K562 (cell line): ENCODE results near the gene AFAP1. TPM values are rescaled to one million over a fixed set of nuclear protein-coding genes. Genes with fewer than 3 reads are reported as not detected.

Source experiments
- BCLAF1 ChIP-seq, 2 experiments: fragments of 450-650 bp in 1 of 2; IDR thresholded peaks; 2 replicates each; pipeline ENCODE4 v1.6.1; 2011 to 2017; ENCODE audit warnings: low read depth in 2 of 2, antibody characterized with exemption in 1 of 2, borderline replicate concordance in 1 of 2, low read length in 1 of 2, mild to moderate bottlenecking in 1 of 2, mixed read lengths in 1 of 2; ENCODE audit not compliant: control insufficient read depth in 1 of 2
- DACH1 ChIP-seq: fragments of 450-650 bp; IDR thresholded peaks from 2 replicates; pipeline ENCODE4 v1.6.1; 2018; ENCODE audit not compliant: partially characterized antibody
- DPF2 ChIP-seq: fragments of 450-650 bp; IDR thresholded peaks from 2 replicates; pipeline ENCODE4 v1.6.1; 2016
- ETV6 ChIP-seq, 3 experiments: fragments of 150-350 bp in 1 of 3; sonication (generic) in 1 of 3; formaldehyde crosslinking in 1 of 3; IDR thresholded peaks; 2 replicates each; pipeline versions ENCODE4 v1.6.1 to v1.8.0; 2014 to 2022; ENCODE audit warnings: borderline replicate concordance in 2 of 3, low read depth in 2 of 3, antibody characterized with exemption in 1 of 3, low read length in 1 of 3, mild to moderate bottlenecking in 1 of 3, missing genetic modification reagents in 1 of 3
- FOXM1 ChIP-seq, 2 experiments: fragments of 450-650 bp in 1 of 2; sonication (generic) in 1 of 2; formaldehyde crosslinking in 1 of 2; IDR thresholded peaks; 2 replicates each; pipeline versions ENCODE4 v1.6.1 to v1.9.0; 2017 to 2022; ENCODE audit warnings: low read depth in 2 of 2, mild to moderate bottlenecking in 2 of 2, missing genetic modification reagents in 1 of 2, moderate library complexity in 1 of 2
- HMGN3 ChIP-seq: IDR thresholded peaks from 2 replicates; pipeline ENCODE4 v1.6.1; 2011; ENCODE audit warnings: borderline replicate concordance, low read depth, mild to moderate bottlenecking, mixed read lengths, low read length; ENCODE audit not compliant: insufficient read length; ENCODE audit errors: extremely low read depth
- L3MBTL2 ChIP-seq: fragments of 450-650 bp; IDR thresholded peaks from 2 replicates; pipeline ENCODE4 v1.6.1; 2016; ENCODE audit warnings: mild to moderate bottlenecking, moderate library complexity
- MNT ChIP-seq, 2 experiments: fragments of 450-650 bp; conservative IDR thresholded peaks; 2 replicates each; pipeline ENCODE4 v1.6.1; 2017; ENCODE audit warnings: mild to moderate bottlenecking in 2 of 2, moderate library complexity in 2 of 2
- MTA1 ChIP-seq: fragments of 450-650 bp; IDR thresholded peaks from 2 replicates; pipeline ENCODE4 v1.6.1; 2017; ENCODE audit warnings: borderline replicate concordance
- NR0B1 ChIP-seq: fragments of 450-650 bp; IDR thresholded peaks from one replicate; pipeline ENCODE4 v1.6.1; 2018; ENCODE audit warnings: mild to moderate bottlenecking, moderate library complexity; ENCODE audit not compliant: partially characterized antibody
- POLR2AphosphoS5 ChIP-seq: IDR thresholded peaks from 2 replicates; pipeline ENCODE4 v1.6.1; 2011; ENCODE audit warnings: mild to moderate bottlenecking, low read depth, low read length, moderate library complexity; ENCODE audit not compliant: control insufficient read depth, insufficient read depth
- POLR2H ChIP-seq: IDR thresholded peaks from 2 replicates; pipeline ENCODE4 v1.6.1; 2016; ENCODE audit warnings: missing genetic modification characterization, low read depth, mild to moderate bottlenecking, control low read depth, missing compliant biosample characterization, moderate library complexity
- POLR3G ChIP-seq: IDR thresholded peaks from 2 replicates; pipeline ENCODE4 v1.6.1; 2011; ENCODE audit not compliant: insufficient read length, insufficient replicate concordance; ENCODE audit errors: extremely low read depth
- SMARCA4 ChIP-seq: fragments of 450-650 bp; IDR thresholded peaks from 2 replicates; pipeline ENCODE4 v1.6.1; 2016
- SP1 ChIP-seq: sonication (generic); formaldehyde crosslinking; IDR thresholded peaks from 2 replicates; pipeline ENCODE4 v1.8.1; 2022; ENCODE audit warnings: mild to moderate bottlenecking, missing genetic modification reagents
- ZBED1 ChIP-seq: IDR thresholded peaks from 2 replicates; pipeline ENCODE4 v1.6.1; 2014
- ZNF695 ChIP-seq: fragments of 450-650 bp; formaldehyde crosslinking; IDR thresholded peaks from 2 replicates; pipeline ENCODE4 v1.4.0; 2020; ENCODE audit warnings: mild to moderate bottlenecking, moderate library complexity
- polyA plus RNA-seq, 8 experiments: library from polyadenylated mRNA; depleted of rRNA in 4 of 8; stranded (reverse) in 5 of 8; unstranded in 3 of 8; fragments of >200 nt; fragmentation: Nextera tagmentation in 2 of 8; fragmentation: Illumina TruSeq in 1 of 8; extraction: Ambion mirVana in 2 of 8; extraction: Trizol in 1 of 8; gene quantifications; 2 replicates each; pipeline versions ENCODE4 v1.2.1 to v1.2.3, GENCODE V29; 2011 to 2014; ENCODE audit warnings: inconsistent platforms in 1 of 8, missing spikeins in 1 of 8
- total RNA-seq, 7 experiments: library from RNA; depleted of rRNA in 6 of 7; stranded (reverse); fragments of >200 nt in 6 of 7; fragmentation: Illumina TruSeq in 2 of 7; extraction: Trizol in 2 of 7; gene quantifications; 2 replicates each; pipeline versions ENCODE4 v1.2.1 to v1.2.3, GENCODE V29; 2011 to 2021; ENCODE audit warnings: low replicate concordance in 1 of 7
- TF ChIP-seq, protein P1 (sequence below): sonication (generic); formaldehyde crosslinking; IDR thresholded peaks from 2 replicates; pipeline ENCODE4 v1.8.1; 2023; ENCODE audit warnings: mild to moderate bottlenecking, missing genetic modification reagents

AFAP1 gene
- total and polyA plus RNA-seq, 9 of the 15 experiments (the other 6 are each of a cell fraction or from before 2014, with no cell fraction given) = 0.07 to 0.42 (median 0.12) TPM; not detected in 1

DNA sequence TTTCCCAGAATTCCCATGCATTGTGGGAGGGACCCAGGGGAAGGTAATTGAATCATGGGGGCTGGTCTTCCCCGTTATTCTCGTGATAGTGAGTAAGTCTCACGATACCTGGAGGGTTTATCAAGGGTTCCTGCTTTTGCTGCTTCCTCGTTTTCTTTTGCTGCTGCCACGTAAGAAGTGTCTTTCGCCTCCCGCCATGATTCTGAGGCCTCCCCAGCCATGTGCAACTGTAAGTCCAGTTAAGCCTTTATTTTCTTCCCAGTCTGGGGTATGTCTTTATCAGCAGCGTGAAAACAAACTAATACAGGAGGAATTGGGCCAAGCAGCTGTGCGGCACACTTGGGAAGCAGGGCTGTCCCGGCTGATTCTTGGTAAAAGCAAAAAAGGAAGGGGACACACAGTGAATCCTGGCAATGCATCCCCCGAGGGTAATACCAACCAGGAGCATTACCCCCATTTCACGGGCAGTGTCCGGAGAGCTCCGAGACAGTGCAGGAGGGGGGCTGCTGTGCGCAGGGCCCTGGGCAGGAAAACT is 185.7 kb downstream of the AFAP1 start (continued):
- peak; percentile 21; the same call in 1 of the 2 replicates for TF ChIP-seq POLR2AphosphoS5
- TF ChIP-seq ZBED1 = no peak
- TF ChIP-seq POLR3G = no peak
- peak; percentile 74 for TF ChIP-seq POLR2H (tag)
- no peak for TF ChIP-seq ZNF695 (CRISPR knock-in tag)
- TF ChIP-seq, protein P1, sequence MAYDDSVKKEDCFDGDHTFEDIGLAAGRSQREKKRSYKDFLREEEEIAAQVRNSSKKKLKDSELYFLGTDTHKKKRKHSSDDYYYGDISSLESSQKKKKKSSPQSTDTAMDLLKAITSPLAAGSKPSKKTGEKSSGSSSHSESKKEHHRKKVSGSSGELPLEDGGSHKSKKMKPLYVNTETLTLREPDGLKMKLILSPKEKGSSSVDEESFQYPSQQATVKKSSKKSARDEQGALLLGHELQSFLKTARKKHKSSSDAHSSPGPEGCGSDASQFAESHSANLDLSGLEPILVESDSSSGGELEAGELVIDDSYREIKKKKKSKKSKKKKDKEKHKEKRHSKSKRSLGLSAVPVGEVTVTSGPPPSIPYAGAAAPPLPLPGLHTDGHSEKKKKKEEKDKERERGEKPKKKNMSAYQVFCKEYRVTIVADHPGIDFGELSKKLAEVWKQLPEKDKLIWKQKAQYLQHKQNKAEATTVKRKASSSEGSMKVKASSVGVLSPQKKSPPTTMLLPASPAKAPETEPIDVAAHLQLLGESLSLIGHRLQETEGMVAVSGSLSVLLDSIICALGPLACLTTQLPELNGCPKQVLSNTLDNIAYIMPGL = no peak
- TF ChIP-seq MNT (conservative IDR thresholded peaks at IDR 0.05) = peak in 1 of 2 experiments; percentile 51; a peak in 2 of 4 replicates
- TF ChIP-seq HMGN3 = no peak
- no peak for TF ChIP-seq ETV6 (IDR thresholded peaks at IDR 0.05; ENCODE audit: borderline replicate concordance in 1 of 2, low read depth in 2 of 2, low read length in 1 of 2)
- no peak for TF ChIP-seq ETV6 (CRISPR knock-in tag; IDR thresholded peaks at IDR 0.05; ENCODE audit: borderline replicate concordance)
- TF ChIP-seq DPF2 = no peak
- TF ChIP-seq BCLAF1 (IDR thresholded peaks at IDR 0.05; ENCODE audit: borderline replicate concordance in 1 of 2, control insufficient read depth in 1 of 2, low read depth in 2 of 2, low read length in 1 of 2) = no peak
- TF ChIP-seq SP1 (CRISPR knock-in tag) = peak; percentile 75
- no peak for TF ChIP-seq FOXM1 (IDR thresholded peaks at IDR 0.05; ENCODE audit: low read depth)
- no peak for TF ChIP-seq FOXM1 (CRISPR knock-in tag; IDR thresholded peaks at IDR 0.05; ENCODE audit: low read depth)
- peak; percentile 92 for TF ChIP-seq L3MBTL2
- TF ChIP-seq DACH1 = no peak
- no peak for TF ChIP-seq SMARCA4
- TF ChIP-seq NR0B1 = no peak
- no peak for TF ChIP-seq MTA1
